GM19023 (cell line): ENCODE results near the gene SLC22A13.
"Not testable (repeated sequence)": the region's sequence is repeated elsewhere in the genome, so short reads cannot be mapped to it uniquely, and the experiment has no call there.

Experiments used
- ATAC-seq: cut with Tn5 transposase; IDR thresholded peaks from one replicate; pipeline ENCODE4 v1.9.1; 2021; ENCODE audit warnings: mild to moderate bottlenecking, moderate library complexity; ENCODE audit not compliant: unreplicated experiment

SLC22A13 gene

GRCh38 chr3:38297537-38297936, 31.9 kb downstream of the SLC22A13 start:
- no peak for ATAC-seq

DNA sequence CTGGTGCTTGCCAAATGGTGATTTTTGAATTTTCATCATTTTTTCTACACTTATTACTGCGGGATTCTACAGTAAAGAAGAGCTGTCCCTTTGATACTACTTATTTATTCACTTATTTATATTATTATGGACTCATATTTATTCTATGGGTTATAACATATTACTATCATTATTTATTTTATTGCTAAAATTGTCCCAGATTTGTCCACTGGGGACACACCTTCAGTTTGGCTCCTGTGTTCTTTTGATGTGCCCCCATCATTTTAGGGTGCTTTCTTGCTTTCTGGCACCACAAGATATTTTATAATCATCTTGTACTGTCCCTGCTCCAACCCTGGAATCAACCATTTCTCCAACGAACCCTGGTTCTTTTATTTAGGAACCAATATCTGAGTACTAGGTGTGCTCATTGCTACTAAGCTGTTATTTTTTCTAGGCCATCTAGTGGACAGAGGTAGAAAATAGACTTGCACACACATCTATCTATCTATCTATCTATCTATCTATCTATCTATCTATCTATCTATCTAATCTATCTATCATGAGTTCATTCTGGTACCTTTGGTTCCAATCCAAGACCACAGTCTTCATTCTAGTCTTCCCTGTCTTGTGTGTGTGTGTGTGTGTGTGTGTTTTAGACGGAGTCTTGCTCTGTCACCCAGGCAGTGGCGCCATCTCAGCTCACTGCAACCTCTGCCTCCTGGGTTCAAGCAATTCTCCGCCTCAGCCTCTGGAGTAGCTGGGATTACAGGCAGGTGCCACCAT, 32.5 kb downstream of the SLC22A13 start:
- no peak for ATAC-seq

DNA sequence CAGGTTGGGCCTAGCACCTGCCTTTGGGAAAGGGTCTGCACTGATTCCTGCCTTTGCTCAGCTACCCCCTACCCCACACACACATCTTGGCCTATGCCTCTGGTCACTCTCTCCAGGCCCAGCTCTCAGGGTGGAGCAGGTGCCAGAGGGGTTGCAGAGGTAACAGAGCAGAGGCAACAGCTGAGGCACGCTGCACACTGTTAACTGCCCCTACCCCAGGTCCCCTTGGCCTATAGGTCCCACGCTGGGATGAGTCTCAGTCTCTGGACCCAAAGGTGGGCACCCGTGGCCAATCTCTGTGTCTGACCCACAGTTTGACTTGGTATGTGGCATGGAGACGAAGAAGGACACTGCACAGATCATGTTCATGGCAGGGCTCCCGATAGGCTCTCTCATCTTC, 41.3 kb downstream of the SLC22A13 start:
- no peak for ATAC-seq

- ATAC-seq: no peak
Observed at GRCh38 chr3:38307599-38307998, 42.0 kb downstream of the SLC22A13 start.

- no peak for ATAC-seq
Observed at GRCh38 chr3:38308456-38308855, 42.8 kb downstream of the SLC22A13 start.

DNA sequence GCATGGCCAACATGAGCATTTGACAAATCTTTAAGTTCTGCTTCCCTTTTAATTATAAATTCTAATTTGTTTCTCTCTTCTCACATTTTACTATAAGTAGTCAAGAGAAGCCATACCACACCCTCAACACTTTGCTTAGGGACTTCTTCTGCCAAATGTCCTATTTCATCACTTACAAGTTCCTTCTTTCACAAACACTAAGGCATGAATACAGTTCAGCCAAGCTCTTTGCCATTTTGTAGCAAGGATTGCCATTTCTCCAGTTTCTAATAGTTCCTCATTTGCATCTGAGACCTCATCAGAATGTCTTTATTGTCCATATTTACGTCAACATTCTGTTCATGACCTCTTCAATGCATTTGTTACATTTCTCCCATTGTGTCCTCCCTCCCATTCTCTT, 45.9 kb downstream of the SLC22A13 start:
- no peak for ATAC-seq

DNA sequence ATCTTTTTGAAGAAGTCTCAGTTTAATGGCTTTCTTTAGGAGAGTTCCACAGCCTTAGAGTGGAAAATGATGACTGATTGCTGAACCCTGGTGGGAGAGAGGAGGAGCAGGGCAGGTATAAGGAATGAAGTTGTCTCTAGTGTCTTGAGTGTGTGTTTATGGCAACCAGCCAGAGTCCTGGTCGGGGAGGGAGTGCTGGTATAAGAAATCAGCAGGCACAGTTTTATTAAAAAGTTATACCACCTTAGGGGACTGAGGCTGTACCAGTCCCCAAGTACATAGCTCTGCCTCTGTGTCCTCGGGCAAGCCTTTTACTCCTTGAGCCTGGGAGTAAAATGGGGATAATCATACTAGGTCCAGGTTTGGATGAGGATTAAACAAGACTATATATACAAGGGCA, 46.3 kb downstream of the SLC22A13 start:
- no peak for ATAC-seq

GRCh38 chr3:38312356-38312755, 46.7 kb downstream of the SLC22A13 start:
- no peak for ATAC-seq

DNA sequence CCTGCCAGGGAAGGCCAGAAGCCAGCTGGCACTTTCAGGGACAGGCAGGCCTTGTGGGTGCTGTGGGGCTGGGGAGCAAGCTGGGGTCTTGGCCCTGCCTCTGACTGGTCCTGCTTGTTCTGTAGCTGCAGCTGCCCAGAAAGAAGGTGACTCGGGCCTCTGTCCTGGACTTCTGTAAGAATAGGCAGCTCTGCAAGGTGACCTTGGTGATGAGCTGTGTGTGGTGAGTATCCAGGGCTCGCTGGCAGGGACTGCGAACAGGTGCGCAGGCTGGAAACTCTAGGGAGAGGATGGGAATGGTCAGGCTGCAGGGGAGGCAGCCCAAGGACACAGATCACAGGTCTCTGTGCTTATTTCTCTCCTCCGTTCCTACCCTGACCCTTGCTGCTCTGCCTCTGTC, 47.7 kb downstream of the SLC22A13 start:
- ATAC-seq: no peak

DNA sequence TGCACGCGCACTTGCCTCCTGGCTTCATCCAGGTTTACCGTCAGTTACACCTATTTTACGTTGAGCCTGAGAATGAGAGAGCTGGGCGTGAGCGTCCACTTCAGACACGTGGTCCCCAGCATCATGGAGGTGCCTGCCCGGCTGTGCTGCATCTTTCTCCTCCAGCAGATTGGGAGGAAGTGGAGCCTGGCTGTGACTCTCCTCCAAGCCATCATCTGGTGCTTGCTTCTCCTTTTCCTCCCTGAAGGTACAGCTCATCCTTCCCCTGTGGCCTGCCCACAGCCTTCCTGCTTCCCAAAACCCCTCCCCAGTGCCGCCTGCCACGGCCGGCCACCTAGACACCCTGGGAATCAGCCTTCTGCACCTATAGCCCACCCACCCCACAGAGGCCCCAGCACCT, 48.1 kb downstream of the SLC22A13 start:
- ATAC-seq: no peak

GRCh38 chr3:38314112-38314763, 48.6 kb downstream of the SLC22A13 start:
- no peak for ATAC-seq

DNA sequence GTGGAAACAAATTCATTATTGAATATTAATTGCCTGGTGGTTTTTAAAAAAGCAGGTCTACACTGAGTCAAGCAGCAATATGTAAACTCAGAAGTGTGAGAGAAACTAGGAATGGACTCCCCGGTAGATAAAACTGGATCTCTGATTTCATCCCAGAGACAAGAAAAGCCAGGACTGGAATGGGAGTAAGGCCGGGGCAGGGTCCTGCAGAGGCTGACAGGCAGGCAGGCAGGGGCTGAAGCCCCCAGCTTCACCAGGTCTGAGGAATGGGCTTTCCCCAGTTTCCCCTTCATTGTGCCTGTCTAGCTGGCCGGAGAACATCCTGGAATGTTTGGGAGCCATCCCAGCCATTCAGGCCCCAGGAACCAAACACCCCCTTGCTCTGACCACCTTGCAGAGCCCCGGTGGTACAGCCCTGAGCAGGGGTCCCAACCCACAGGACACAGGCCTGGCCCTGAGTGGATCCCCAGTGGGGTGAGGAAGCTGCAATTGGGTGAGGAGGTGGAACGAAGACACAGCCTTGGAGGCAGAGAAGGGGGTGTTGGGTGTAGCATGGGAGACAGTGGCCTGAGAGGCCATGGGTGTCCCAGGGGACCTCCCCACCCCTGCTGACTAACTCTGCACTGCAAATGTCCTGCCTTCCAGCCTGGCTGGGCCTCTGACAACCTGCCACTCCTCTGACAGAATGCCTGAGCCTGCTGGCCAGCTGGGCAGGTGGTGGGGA, 49.3 kb downstream of the SLC22A13 start:
- ATAC-seq: no peak

DNA sequence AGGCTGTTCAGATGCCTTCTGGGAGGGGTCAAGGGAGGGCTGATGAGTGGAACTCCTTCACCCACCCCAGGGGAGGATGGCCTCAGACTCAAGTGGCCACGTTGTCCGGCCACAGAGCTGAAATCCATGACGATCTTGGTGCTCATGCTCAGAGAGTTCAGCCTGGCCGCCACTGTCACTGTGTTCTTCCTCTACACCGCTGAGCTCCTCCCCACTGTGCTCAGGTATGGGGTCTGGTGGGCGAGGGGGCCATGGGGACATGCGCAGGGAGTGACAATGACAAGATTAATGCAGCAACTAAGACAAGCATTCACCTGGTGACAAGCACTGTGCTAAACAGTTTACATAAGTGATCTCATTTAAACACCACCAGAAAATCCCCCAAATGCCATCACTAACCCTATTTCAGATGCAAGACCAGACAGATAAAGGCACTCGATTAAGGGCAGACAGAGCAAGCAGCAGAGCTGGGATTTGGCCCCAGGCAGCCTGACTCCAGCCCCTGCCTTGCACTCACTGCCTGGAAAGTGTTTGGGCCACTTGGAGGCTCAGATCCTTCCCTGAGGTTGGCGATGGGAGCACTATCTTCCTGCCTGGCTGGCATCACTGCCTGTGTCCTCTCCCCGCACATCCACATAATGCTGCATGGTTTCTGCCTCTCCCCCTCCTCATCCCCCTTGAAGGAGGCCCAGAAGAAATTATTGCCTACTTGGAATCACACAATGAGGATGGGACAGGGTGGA, 50.0 kb downstream of the SLC22A13 start:
- ATAC-seq: no peak

DNA sequence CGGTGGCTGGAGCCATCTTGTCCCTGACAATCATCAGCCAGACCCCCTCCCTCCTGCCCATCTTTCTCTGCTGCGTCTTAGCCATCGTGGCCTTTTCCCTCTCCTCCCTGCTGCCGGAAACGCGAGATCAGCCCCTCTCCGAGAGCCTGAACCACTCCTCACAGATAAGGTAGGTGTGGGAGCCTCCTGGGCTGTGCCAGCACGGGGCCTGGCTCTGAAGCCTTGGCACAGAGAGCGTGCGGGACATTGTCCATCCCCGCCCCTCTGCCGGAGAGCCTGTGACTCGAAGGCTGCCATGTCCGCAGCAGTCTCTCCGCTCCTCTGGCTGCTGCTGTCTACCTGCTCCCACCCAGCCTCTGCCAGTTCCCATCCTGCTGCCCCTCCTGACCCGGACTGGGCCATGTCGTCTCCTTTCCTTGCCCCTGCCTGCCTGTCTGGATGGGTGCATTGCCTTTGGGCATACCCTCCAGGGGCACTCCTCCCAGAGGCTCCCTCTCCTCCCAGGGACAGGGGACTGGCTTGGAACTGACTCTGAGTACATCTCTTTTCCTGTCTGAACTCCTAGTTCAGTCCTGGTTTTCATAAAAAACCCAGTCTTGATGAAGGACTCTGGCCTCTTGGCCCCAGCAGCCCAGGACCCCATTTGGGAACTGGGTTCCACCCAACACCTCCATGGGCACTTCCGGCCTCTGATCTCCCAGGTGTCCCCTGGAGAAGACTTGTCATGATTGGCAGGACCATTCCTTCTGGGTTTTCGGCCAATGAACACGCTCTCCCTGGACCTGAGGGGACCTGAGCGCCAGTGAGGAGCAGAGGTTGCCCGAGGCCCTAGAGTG, 51.0 kb downstream of the SLC22A13 start:
- ATAC-seq: no peak

DNA sequence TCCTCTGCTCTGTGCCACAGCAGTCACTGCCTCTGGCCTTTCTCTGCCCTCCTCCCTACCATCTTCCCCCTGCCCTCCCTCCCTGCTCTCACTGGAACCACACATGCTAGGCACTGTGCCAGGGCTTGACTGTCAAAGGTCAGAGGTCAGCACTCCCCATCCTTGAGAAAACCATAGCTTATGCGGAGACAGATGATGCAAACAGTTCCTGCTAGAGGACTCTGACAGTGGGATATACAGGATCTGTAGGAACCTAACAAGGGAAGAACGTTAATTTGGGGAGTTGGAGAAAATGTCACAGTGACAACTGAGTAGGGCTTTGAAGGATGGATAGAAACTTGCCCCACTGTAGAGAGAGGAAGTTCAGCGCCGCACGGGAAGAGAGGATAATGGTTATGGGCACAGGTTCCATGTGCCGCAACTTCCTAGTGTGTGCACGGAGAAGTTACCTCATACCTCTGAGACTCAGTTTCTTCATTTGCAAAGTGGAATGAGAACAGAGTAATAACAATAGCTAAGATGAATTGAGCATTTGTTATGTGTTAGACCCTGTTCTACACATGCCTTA, 51.7 kb downstream of the SLC22A13 start:
- ATAC-seq: no peak

DNA sequence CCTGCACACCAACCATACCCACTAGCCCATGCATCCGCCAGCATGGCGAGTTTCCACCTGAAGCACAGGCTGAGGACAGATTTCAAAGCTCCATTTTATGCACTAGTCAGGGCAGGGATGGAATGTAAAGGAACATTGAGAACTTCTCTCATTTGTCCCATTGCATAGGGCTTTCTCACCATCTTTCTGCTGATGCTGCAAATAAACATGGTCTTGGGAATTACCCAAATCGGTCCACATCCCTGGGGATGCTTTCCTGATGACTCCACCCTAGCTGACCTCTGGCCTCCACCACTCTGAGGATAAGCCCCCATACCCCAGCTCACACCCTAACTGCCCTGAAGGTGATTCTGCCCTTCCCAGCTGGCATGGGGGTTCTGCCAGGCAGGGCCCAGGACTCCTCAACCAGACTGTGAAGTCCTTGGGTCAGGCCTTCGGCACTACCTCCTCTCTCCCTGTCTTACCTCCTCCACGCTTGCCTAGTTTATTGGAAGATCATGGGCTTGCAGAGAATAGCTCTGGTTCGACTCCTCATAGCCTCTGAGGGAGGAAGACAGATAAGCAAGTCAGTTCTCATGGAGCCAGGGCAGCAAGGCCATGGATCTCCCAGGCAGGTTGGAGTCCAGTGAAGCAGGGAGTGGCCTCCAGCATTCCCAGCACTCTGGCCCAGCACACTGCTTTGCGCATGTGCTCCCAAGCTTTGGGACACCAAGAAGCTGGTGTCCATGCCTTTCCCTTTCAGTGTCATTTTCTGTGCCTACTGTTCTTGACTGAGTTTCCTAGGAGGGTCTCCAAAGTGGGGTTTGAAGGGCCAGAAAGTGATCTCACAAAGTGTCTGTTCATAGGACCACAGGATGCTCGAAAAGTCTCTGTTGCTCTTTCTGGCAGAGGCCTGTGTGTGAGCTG, 53.4 kb downstream of the SLC22A13 start:
- no peak for ATAC-seq

DNA sequence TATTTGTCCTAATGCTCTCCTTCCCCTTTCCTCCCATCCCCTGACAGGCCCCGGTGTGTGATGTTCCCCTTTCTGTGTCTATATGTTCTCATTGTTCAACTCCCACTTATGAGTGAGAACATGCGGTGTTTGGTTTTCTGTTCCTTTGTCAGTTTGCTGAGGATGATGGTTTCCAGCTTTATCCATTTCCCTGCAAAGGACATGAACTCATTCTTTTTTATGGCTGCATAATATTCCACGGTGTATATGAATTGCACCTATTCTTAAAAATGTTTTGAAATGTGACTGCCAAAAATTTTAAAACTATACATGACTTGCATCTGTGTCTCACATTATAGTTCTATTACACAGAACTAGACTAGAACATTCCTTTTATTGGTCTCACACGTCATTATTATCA, 55.0 kb downstream of the SLC22A13 start:
- ATAC-seq: not testable (repeated sequence)

DNA sequence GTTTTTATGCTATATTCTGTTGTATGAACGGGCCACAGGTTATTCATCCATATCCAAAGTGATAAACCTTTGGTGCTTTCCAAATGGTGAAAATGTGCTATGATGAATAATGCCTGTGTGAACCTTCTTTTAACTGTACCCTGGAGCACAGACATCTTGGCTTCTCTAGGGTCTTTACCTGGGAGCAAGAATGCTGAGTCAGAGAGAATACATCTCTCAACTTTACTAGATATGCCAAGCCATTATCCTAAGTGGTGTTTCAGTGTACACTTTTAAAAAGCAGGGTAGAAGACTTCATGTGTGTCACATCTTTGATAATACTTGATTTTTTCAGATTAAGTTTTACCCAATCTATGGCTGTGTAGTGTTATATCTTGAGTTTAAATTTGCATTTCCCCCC, 57.4 kb downstream of the SLC22A13 start:
- ATAC-seq: no peak

- no peak for ATAC-seq
Observed at GRCh38 chr3:38325256-38325655, 59.6 kb downstream of the SLC22A13 start.
